Measurements from ENCODE around the gene ARPC4.

The ARPC4 gene

GRCh38 chr3:9795207-9795606 lies 2.3 kb downstream of the ARPC4 start:
- no peak for TF ChIP-seq CTCF (IDR thresholded peaks at IDR 0.05; ENCODE audit: low read depth, low read length)
- no peak for DNase-seq (ENCODE audit: low read depth in 2 of 2)
- no peak overlapping the region for H3K4me3 ChIP-seq (replicated peaks in 1 of 2; ENCODE audit: low read depth in 2 of 2, low read length in 2 of 2)

DNA sequence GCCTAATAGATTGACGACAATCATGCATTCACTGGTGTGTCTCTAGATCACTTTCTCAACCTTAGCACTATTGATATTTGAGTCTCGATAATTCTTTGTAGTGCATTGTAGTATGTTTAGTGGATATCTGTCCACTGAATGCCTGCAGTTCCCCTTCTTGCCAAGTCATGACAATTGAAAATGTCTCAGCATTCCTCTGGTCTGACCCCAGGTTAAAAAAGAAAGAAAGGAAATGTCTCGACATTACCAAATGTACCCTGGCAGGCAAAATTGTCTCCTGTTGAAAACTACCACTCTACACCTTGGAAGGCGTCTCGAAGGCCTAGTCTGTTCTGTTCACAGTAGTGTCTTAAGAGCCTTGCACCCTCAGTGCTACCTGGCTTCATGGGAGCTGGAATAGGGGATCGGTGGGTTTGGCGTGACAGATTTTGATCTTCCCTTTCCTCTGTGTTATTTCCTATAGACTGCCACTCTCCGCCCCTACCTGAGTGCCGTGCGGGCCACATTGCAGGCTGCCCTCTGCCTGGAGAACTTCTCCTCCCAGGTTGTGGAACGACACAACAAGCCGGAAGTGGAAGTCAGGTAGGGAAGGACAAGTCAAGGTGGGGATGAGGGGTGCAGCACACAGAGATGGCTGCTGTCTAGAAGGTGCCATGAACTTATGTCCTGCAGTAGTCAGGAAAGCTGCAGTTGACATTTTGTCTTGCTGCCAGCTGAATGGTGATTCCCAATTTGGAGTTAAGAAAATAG lies 4.5 kb downstream of the ARPC4 start:
- TF ChIP-seq CTCF (IDR thresholded peaks at IDR 0.05; ENCODE audit: low read depth, low read length), result no peak
- no peak overlapping the region for H3K4me3 ChIP-seq (replicated peaks in 1 of 2; ENCODE audit: low read depth in 2 of 2, low read length in 2 of 2)
- peak in 1 of 2 donors; percentile 26 for DNase-seq (ENCODE audit: low read depth in 2 of 2)

DNA sequence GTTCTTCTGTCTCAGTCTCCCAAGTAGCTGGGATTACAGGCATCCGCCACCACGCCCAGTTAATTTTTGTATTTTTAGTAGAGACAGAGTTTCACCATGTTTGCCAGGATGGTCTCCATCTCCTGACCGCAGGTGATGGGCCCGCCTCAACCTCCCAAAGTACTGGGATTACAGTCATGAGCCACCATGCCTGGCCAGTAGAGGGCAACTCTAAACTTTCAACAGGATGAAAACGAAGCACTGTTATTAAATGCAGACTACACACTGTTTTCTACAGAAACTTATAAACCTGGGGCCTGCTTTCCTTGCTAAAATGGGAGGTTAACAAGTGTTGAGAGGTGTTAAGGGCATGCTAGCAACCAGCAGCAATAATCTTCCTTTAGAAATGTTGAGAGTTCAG lies 7.6 kb downstream of the ARPC4 start:
- DNase-seq (ENCODE audit: low read depth in 2 of 2), result no peak
- no peak overlapping the region for H3K4me3 ChIP-seq (replicated peaks in 1 of 2; ENCODE audit: low read depth in 2 of 2, low read length in 2 of 2)
- peak; percentile 25 for TF ChIP-seq CTCF (IDR thresholded peaks at IDR 0.05; ENCODE audit: low read depth, low read length)

- no peak for DNase-seq (ENCODE audit: low read depth in 2 of 2)
- TF ChIP-seq CTCF (IDR thresholded peaks at IDR 0.05; ENCODE audit: low read depth, low read length), result no peak
- H3K4me3 ChIP-seq (replicated peaks in 1 of 2; ENCODE audit: low read depth in 2 of 2, low read length in 2 of 2), result no peak overlapping the region
These were observed 10.6 kb downstream of the ARPC4 start for GRCh38 chr3:9803494-9803893.

- no peak for DNase-seq (ENCODE audit: low read depth in 2 of 2)
- no peak overlapping the region for H3K4me3 ChIP-seq (replicated peaks in 1 of 2; ENCODE audit: low read depth in 2 of 2, low read length in 2 of 2)
- no peak for TF ChIP-seq CTCF (IDR thresholded peaks at IDR 0.05; ENCODE audit: low read depth, low read length)
These were observed 12.1 kb downstream of the ARPC4 start for GRCh38 chr3:9804996-9805395.

GRCh38 chr3:9806137-9806536 lies 13.3 kb downstream of the ARPC4 start:
- no peak overlapping the region for H3K4me3 ChIP-seq (replicated peaks in 1 of 2; ENCODE audit: low read depth in 2 of 2, low read length in 2 of 2)
- DNase-seq (ENCODE audit: low read depth in 2 of 2), result no peak

More at GRCh38 chr3:9806137-9806536, 13.3 kb downstream of the ARPC4 start:
- TF ChIP-seq CTCF (IDR thresholded peaks at IDR 0.05; ENCODE audit: low read depth, low read length), result no peak

Data from cardiac fibroblast (primary cell).